Esophagus muscularis mucosa (tissue), 3 donors: Measurements from ENCODE around the gene ACTMAP.
"Not testable (repeated sequence)": the region's sequence is repeated elsewhere in the genome, so short reads cannot be mapped to it uniquely, and the experiment has no call there.

Experiments
- CTCF ChIP-seq, 3 experiments: fragments of 200-600 bp in 2 of 3; fragments of 450-650 bp in 1 of 3; sonication (generic) in 2 of 3; IDR thresholded peaks; one replicate each; pipeline ENCODE4 v1.5.1; 2017 to 2019; ENCODE audit warnings: antibody characterized with exemption in 3 of 3, mild to moderate bottlenecking in 2 of 3, moderate library complexity in 1 of 3
- POLR2A ChIP-seq: fragments of 450-650 bp; IDR thresholded peaks from one replicate; pipeline ENCODE4 v1.6.1; 2017; ENCODE audit warnings: antibody characterized with exemption, moderate library complexity, mild to moderate bottlenecking, low read depth

DNA sequence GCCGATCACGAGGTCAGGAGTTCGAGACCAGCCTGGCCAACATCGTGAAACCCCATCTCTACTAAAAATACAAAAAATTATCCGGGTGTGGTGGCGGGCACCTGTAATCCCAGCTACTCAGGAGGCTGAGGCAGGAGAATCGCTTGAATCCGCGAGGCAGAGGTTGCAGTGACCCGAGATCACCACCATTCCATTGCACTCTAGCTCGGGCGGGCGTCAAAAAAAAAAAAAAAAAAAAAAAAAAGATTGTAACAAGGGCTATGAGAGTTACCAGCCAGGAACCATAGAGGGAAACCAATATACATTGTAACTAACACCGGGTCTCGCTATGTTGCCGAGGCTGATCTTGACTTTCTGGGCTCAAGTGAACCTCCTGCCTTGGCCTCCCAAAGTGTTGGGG is 18.0 kb downstream of the ACTMAP start:
- TF ChIP-seq CTCF (IDR thresholded peaks at IDR 0.05); POLR2A: not testable (repeated sequence)
